AG09309 (cell line): ENCODE measurements around the gene DGKB.

Source experiments
- DNase-seq: peaks from one replicate; pipeline ENCODE4 v3.0.0-alpha.2; 2010; ENCODE audit warnings: low read depth
- H3K4me3 ChIP-seq: 2 replicates; pipeline ENCODE4 v1.5.1; 2011; ENCODE audit warnings: mild to moderate bottlenecking, low read depth, low read length, moderate library complexity; ENCODE audit not compliant: control insufficient read depth
- CTCF ChIP-seq: IDR thresholded peaks from 2 replicates; pipeline ENCODE4 v1.5.1; 2011; ENCODE audit warnings: mild to moderate bottlenecking, low read depth, low read length, inconsistent platforms; ENCODE audit not compliant: insufficient read depth, control insufficient read depth; ENCODE audit errors: missing control alignments

Gene DGKB

GRCh38 chr7:14637968-14638367, 264.6 kb downstream of the DGKB start:
- no peak overlapping the region for H3K4me3 ChIP-seq
- no peak for TF ChIP-seq CTCF
- no peak for DNase-seq

- H3K4me3 ChIP-seq, result no peak overlapping the region
- no peak for DNase-seq
- TF ChIP-seq CTCF, result no peak
Measured at GRCh38 chr7:14635955-14636354, 266.6 kb downstream of the DGKB start.

- no peak for DNase-seq
- no peak for TF ChIP-seq CTCF
- no peak overlapping the region for H3K4me3 ChIP-seq
Measured at GRCh38 chr7:14630048-14630447, 272.5 kb downstream of the DGKB start.

DNA sequence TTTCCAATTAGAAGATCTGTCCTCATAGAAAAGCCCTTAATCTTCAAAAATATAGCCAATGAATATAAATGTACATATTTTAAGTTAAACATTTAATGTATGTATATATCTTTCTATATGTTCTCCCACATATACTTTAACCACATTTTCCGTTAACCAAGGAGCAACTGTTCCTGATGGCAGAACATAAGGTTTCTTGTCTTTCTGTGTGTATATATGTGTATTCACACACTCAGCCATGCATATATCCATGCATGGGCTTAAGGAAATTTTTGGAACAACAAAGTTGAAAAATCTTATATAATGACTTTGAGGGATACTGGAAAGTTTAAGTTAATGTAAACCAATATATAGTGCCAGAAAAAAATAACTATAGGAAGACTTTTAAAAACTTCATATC, 274.0 kb downstream of the DGKB start:
- DNase-seq, result no peak
- H3K4me3 ChIP-seq, result no peak overlapping the region
- no peak for TF ChIP-seq CTCF

GRCh38 chr7:14626076-14626475, 276.5 kb downstream of the DGKB start:
- TF ChIP-seq CTCF, result no peak
- no peak for DNase-seq
- no peak overlapping the region for H3K4me3 ChIP-seq

- TF ChIP-seq CTCF, result no peak
- DNase-seq, result no peak
Measured at GRCh38 chr7:14622559-14622958, 280.0 kb downstream of the DGKB start.

GRCh38 chr7:14606101-14606500, 296.4 kb downstream of the DGKB start:
- DNase-seq, result no peak
- H3K4me3 ChIP-seq, result no peak overlapping the region
- TF ChIP-seq CTCF, result no peak

More at GRCh38 chr7:14622559-14622958, 280.0 kb downstream of the DGKB start:
- H3K4me3 ChIP-seq, result no peak overlapping the region
